ENCODE results near the gene ATRNL1. TPM values are rescaled to one million over a fixed set of nuclear protein-coding genes. Genes with fewer than 3 reads are reported as not detected.

The ATRNL1 gene
- total RNA-seq, 1 experiment from 2014 or later, result 1.3 TPM

GRCh38 chr10:115335366-115335765, 242.2 kb downstream of the ATRNL1 start:
- Histone ChIP-seq H3K9me2 (ENCODE audit: insufficient read depth) (no peaks in the 10 kb centered on the region), H3K4me2 (ENCODE audit: low read length) (no peak overlapping the region), H4K20me1 (ENCODE audit: insufficient read depth) (no peaks in the 10 kb centered on the region), H3K27ac (ENCODE audit: low read depth, low read length) (no peak overlapping the region), H3K27me3 (ENCODE audit: insufficient read depth, low read length) (peaks cover 12% of the 10 kb centered on the region), H2AFZ (ENCODE audit: low read depth, low read length, poor library complexity, severe bottlenecking) (no peak overlapping the region), H3K79me2 (ENCODE audit: insufficient read depth, low read length) (no peaks in the 10 kb centered on the region), H3K4me1 (ENCODE audit: control insufficient read depth in 1 of 2, insufficient read depth in 2 of 2, low read length in 2 of 2) (no peaks in the 10 kb centered on the region), H3K9ac (ENCODE audit: low read length) (no peak overlapping the region), H3K9me3 (ENCODE audit: control insufficient read depth in 1 of 2, insufficient read depth in 1 of 2, low read depth in 1 of 2, low read length in 2 of 2) (no peaks in the 10 kb centered on the region), H3K4me3 (replicated peaks in 1 of 2; ENCODE audit: low read depth in 1 of 2, low read length in 2 of 2) (no peak overlapping the region), H3K36me3 (ENCODE audit: control insufficient read depth in 1 of 2, insufficient read depth in 2 of 2, low read length in 2 of 2) (no peaks in the 10 kb centered on the region)
- RAD21 ChIA-PET (ENCODE audit: low non-redundant PET in 1 of 2, low total read pairs in 2 of 2, uncharacterized antibody in 2 of 2, unreplicated experiment in 2 of 2), result no interaction called here
- DNase-seq (ENCODE audit: low read depth, low spot score), result no peak
- intact Hi-C loops (cut with micrococcal nuclease), result no loop called here
- TF ChIP-seq CBX3 (IDR thresholded peaks at IDR 0.05; ENCODE audit: low read depth) (no peak), ZFX (IDR thresholded peaks at IDR 0.05) (no peak)
- no TSS peak for BruUV-seq (replicated peaks)
- POLR2A ChIA-PET, result no interaction called here
- no peak for ATAC-seq
- CTCF ChIA-PET, result no interaction called here

- Histone ChIP-seq H3K4me2 (ENCODE audit: low read length) (no peak overlapping the region), H2AFZ (ENCODE audit: low read depth, low read length, poor library complexity, severe bottlenecking) (no peak overlapping the region), H3K27ac (ENCODE audit: low read depth, low read length) (no peak overlapping the region), H3K9me2 (ENCODE audit: insufficient read depth) (no peaks in the 10 kb centered on the region), H3K27me3 (ENCODE audit: insufficient read depth, low read length) (peaks cover 5% of the 10 kb centered on the region; the same call in 1 of the 2 replicates), H3K79me2 (ENCODE audit: insufficient read depth, low read length) (no peaks in the 10 kb centered on the region), H3K9ac (ENCODE audit: low read length) (no peak overlapping the region), H3K36me3 (ENCODE audit: control insufficient read depth in 1 of 2, insufficient read depth in 2 of 2, low read length in 2 of 2) (no peaks in the 10 kb centered on the region), H3K4me3 (replicated peaks in 1 of 2; ENCODE audit: low read depth in 1 of 2, low read length in 2 of 2) (no peak overlapping the region), H3K4me1 (ENCODE audit: control insufficient read depth in 1 of 2, insufficient read depth in 2 of 2, low read length in 2 of 2) (no peaks in the 10 kb centered on the region), H3K9me3 (ENCODE audit: control insufficient read depth in 1 of 2, insufficient read depth in 1 of 2, low read depth in 1 of 2, low read length in 2 of 2) (no peaks in the 10 kb centered on the region), H4K20me1 (ENCODE audit: insufficient read depth) (no peaks in the 10 kb centered on the region)
- no TSS peak for BruUV-seq (replicated peaks)
- intact Hi-C loops (cut with micrococcal nuclease), result loop anchor here (1.0 to 10.0 kb wide), 6 partner anchors 62 to 1140 kb away; no protein-coding TSS in a partner anchor
- no peak for TF ChIP-seq REST (IDR thresholded peaks at IDR 0.05; ENCODE audit: low read depth)
- 0 out of 2 replicates have a peak, but pooled peaks have one; percentile 22 for TF ChIP-seq CBX3 (IDR thresholded peaks at IDR 0.05; ENCODE audit: low read depth)
- no peak for TF ChIP-seq CEBPB (IDR thresholded peaks at IDR 0.05; ENCODE audit: low read depth)
- TF ChIP-seq EGR1 (IDR thresholded peaks at IDR 0.05; ENCODE audit: low read depth), result no peak
- no peak for TF ChIP-seq EZH2 (IDR thresholded peaks at IDR 0.05)
- peak; percentile 95 for TF ChIP-seq RAD21 (IDR thresholded peaks at IDR 0.05; ENCODE audit: low read depth)
- no peak for TF ChIP-seq ATF3 (IDR thresholded peaks at IDR 0.05)
- no peak for TF ChIP-seq TCF7L2 (IDR thresholded peaks at IDR 0.05; ENCODE audit: borderline replicate concordance, extremely low read depth, insufficient read depth, insufficient read length)
- peak; percentile 77 to 93 (median 84); a peak in 5 of 6 replicates for TF ChIP-seq CTCF (IDR thresholded peaks at IDR 0.05 in 2 of 3, conservative IDR thresholded peaks at IDR 0.05 in 1 of 3; ENCODE audit: borderline replicate concordance in 1 of 3, insufficient read depth in 1 of 3, low read depth in 2 of 3, low read length in 2 of 3)
- peak; percentile 96 for ATAC-seq
- ChIA-PET CTCF (interaction anchor here (2.6 kb wide), 1 partner anchor 61 kb away, joined by 8 read pairs; no protein-coding TSS in a partner anchor), POLR2A (no interaction called here), RAD21 (ENCODE audit: low non-redundant PET in 1 of 2, low total read pairs in 2 of 2, uncharacterized antibody in 2 of 2, unreplicated experiment in 2 of 2) (no interaction called here)
- DNase-seq (ENCODE audit: low read depth, low spot score), result peak; percentile 81
Observed at GRCh38 chr10:115355162-115355760, 262.1 kb downstream of the ATRNL1 start.
